Uterus (tissue), 4 donors: ENCODE data around the gene ZNF492. TPM values are rescaled to one million over a fixed set of nuclear protein-coding genes. Genes with fewer than 3 reads are reported as not detected.
"Not testable (repeated sequence)": the region's sequence is repeated elsewhere in the genome, so short reads cannot be mapped to it uniquely, and the experiment has no call there.

Source experiments
- DNase-seq, 2 donors: peaks; one replicate each; pipeline ENCODE4 v3.0.0-alpha.2; 2019 to 2020
- H3K27ac ChIP-seq, 2 donors: fragments of 200-600 bp; sonication (generic); 1 replicate in 1 of 2; 2 replicates in 1 of 2; pipeline ENCODE4 v1.5.1; 2016 to 2018
- H3K27me3 ChIP-seq, 2 donors: fragments of 200-600 bp; sonication (generic); one replicate each; pipeline ENCODE4 v1.5.1; 2018 to 2019; ENCODE audit warnings: control low read depth in 1 of 2
- H3K36me3 ChIP-seq, 2 donors: fragments of 200-600 bp; sonication (generic); one replicate each; pipeline ENCODE4 v1.5.1; 2019; ENCODE audit warnings: control low read depth in 1 of 2
- H3K4me1 ChIP-seq, 2 donors: fragments of 200-600 bp; sonication (generic); one replicate each; pipeline ENCODE4 v1.5.1; 2018 to 2019; ENCODE audit warnings: control low read depth in 1 of 2
- H3K4me3 ChIP-seq, 2 donors: fragments of 200-600 bp; sonication (generic); 1 replicate in 1 of 2; 2 replicates in 1 of 2; pipeline ENCODE4 v1.5.1; 2018 to 2019; ENCODE audit warnings: mild to moderate bottlenecking in 1 of 2
- H3K9me3 ChIP-seq, 2 donors: fragments of 200-600 bp; sonication (generic); one replicate each; pipeline ENCODE4 v1.5.1; 2019; ENCODE audit warnings: control low read depth in 1 of 2
- CTCF ChIP-seq, 4 experiments: fragments of 200-600 bp in 2 of 4; fragments of 450-650 bp in 2 of 4; sonication (generic) in 2 of 4; IDR thresholded peaks; one replicate each; pipeline ENCODE4 v1.5.1; 2016 to 2019; ENCODE audit warnings: antibody characterized with exemption in 4 of 4, mild to moderate bottlenecking in 2 of 4, moderate library complexity in 1 of 4
- POLR2A ChIP-seq, 2 donors: fragments of 450-650 bp; IDR thresholded peaks; one replicate each; pipeline ENCODE4 v1.6.1; 2016; ENCODE audit warnings: antibody characterized with exemption in 2 of 2, mild to moderate bottlenecking in 1 of 2, moderate library complexity in 1 of 2
- intact Hi-C: fragments of 100-400 bp; cut with DNase I; formaldehyde crosslinking; loops from one replicate; pipeline ENCODE4 v1.15.1; 2023; ENCODE audit warnings: low total_unique reads
- total RNA-seq, 4 donors: library from RNA; depleted of rRNA in 3 of 4; stranded (reverse); fragments of >200 nt in 3 of 4; gene quantifications; one replicate each; pipeline versions ENCODE4 v1.1.0 to v1.2.4, GENCODE V29; 2014 to 2023
- donor health status: DM: yes; HTN: yes; CAD: no.

Gene ZNF492
- total RNA-seq, 4 donors from 2014 or later, result 0.51 to 2.9 (median 0.95) TPM; not detected in 1

- intact Hi-C loops, result no loop called here
Observed at GRCh38 chr19:22610121-22610520, 24.0 kb upstream of the ZNF492 start.

GRCh38 chr19:22612316-22612715, 21.8 kb upstream of the ZNF492 start:
- Histone ChIP-seq H3K27me3 (no peaks in the 10 kb centered on the region), H3K27ac (no peak overlapping the region), H3K9me3 (no peaks in the 10 kb centered on the region), H3K36me3 (no peaks in the 10 kb centered on the region), H3K4me3 (no peak overlapping the region), H3K4me1 (no peaks in the 10 kb centered on the region)
- intact Hi-C loops, result no loop called here
- no peak for DNase-seq
- TF ChIP-seq CTCF (IDR thresholded peaks at IDR 0.05), result no peak
- TF ChIP-seq POLR2A (IDR thresholded peaks at IDR 0.05), result no peak

More at GRCh38 chr19:22610121-22610520, 24.0 kb upstream of the ZNF492 start:
- no peaks in the 10 kb centered on the region for H3K4me1 ChIP-seq
- no peak overlapping the region for H3K4me3 ChIP-seq
- no peak overlapping the region for H3K27ac ChIP-seq
- TF ChIP-seq POLR2A (IDR thresholded peaks at IDR 0.05), result no peak
- no peak for TF ChIP-seq CTCF (IDR thresholded peaks at IDR 0.05)
- DNase-seq, result no peak
- H3K36me3 ChIP-seq, result no peaks in the 10 kb centered on the region
- H3K27me3 ChIP-seq, result no peaks in the 10 kb centered on the region
- H3K9me3 ChIP-seq, result no peaks in the 10 kb centered on the region

- Histone ChIP-seq H3K4me1 (no peaks in the 10 kb centered on the region), H3K4me3 (no peak overlapping the region), H3K27me3 (no peaks in the 10 kb centered on the region), H3K27ac (no peak overlapping the region), H3K9me3 (no peaks in the 10 kb centered on the region), H3K36me3 (no peaks in the 10 kb centered on the region)
- intact Hi-C loops, result no loop called here
- no peak for DNase-seq
- TF ChIP-seq POLR2A (IDR thresholded peaks at IDR 0.05), result no peak
- TF ChIP-seq CTCF (IDR thresholded peaks at IDR 0.05), result no peak
Observed at GRCh38 chr19:22616659-22617058, 17.5 kb upstream of the ZNF492 start.

- intact Hi-C loops, H3K4me1 ChIP-seq, H3K4me3 ChIP-seq, H3K36me3 ChIP-seq, H3K27me3 ChIP-seq, H3K9me3 ChIP-seq, DNase-seq: not testable (repeated sequence)
- H3K27ac ChIP-seq, result peak overlapping the region in 1 of 2 donors; percentile 53
Observed at GRCh38 chr19:22617181-22617580, 16.9 kb upstream of the ZNF492 start.

- no peaks in the 10 kb centered on the region for H3K4me1 ChIP-seq
- H3K27ac ChIP-seq, result peak overlapping the region; percentile 42 to 53
- DNase-seq, result peak in 1 of 2 donors; percentile 59
- no peak for TF ChIP-seq POLR2A (IDR thresholded peaks at IDR 0.05)
- TF ChIP-seq CTCF (IDR thresholded peaks at IDR 0.05), result no peak
- no peaks in the 10 kb centered on the region for H3K9me3 ChIP-seq
- H3K4me3 ChIP-seq, result no peak overlapping the region
- intact Hi-C loops, result no loop called here
- no peaks in the 10 kb centered on the region for H3K36me3 ChIP-seq
- no peaks in the 10 kb centered on the region for H3K27me3 ChIP-seq
Observed at GRCh38 chr19:22617614-22618320, 16.4 kb upstream of the ZNF492 start.
